GM12865 (cell line): Measurements from ENCODE around the gene VWA8.
"Not testable (repeated sequence)": the region's sequence is repeated elsewhere in the genome, so short reads cannot be mapped to it uniquely, and the experiment has no call there.

Source experiments
- DNase-seq: peaks from one replicate; pipeline ENCODE4 v3.0.0; 2010; ENCODE audit warnings: low read depth
- H3K4me3 ChIP-seq: 2 replicates; pipeline ENCODE4 v1.5.1; 2011; ENCODE audit warnings: mild to moderate bottlenecking, low read depth, low read length, control low read depth
- TF ChIP-seq, protein P1 (sequence below): IDR thresholded peaks from 2 replicates; pipeline ENCODE4 v1.5.1; 2011; ENCODE audit warnings: low read length, control low read depth, low read depth, inconsistent platforms; ENCODE audit not compliant: insufficient read depth; ENCODE audit errors: missing control alignments

Gene VWA8

GRCh38 chr13:41641429-41641828, 319.5 kb downstream of the VWA8 start:
- TF ChIP-seq, protein P1, sequence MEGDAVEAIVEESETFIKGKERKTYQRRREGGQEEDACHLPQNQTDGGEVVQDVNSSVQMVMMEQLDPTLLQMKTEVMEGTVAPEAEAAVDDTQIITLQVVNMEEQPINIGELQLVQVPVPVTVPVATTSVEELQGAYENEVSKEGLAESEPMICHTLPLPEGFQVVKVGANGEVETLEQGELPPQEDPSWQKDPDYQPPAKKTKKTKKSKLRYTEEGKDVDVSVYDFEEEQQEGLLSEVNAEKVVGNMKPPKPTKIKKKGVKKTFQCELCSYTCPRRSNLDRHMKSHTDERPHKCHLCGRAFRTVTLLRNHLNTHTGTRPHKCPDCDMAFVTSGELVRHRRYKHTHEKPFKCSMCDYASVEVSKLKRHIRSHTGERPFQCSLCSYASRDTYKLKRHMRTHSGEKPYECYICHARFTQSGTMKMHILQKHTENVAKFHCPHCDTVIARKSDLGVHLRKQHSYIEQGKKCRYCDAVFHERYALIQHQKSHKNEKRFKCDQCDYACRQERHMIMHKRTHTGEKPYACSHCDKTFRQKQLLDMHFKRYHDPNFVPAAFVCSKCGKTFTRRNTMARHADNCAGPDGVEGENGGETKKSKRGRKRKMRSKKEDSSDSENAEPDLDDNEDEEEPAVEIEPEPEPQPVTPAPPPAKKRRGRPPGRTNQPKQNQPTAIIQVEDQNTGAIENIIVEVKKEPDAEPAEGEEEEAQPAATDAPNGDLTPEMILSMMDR, result no peak
- no peak for DNase-seq
- H3K4me3 ChIP-seq, result no peak overlapping the region

- TF ChIP-seq, protein P1, result no peak
- H3K4me3 ChIP-seq, result no peak overlapping the region
- no peak for DNase-seq
Measured at GRCh38 chr13:41639955-41640780, 320.7 kb downstream of the VWA8 start.

DNA sequence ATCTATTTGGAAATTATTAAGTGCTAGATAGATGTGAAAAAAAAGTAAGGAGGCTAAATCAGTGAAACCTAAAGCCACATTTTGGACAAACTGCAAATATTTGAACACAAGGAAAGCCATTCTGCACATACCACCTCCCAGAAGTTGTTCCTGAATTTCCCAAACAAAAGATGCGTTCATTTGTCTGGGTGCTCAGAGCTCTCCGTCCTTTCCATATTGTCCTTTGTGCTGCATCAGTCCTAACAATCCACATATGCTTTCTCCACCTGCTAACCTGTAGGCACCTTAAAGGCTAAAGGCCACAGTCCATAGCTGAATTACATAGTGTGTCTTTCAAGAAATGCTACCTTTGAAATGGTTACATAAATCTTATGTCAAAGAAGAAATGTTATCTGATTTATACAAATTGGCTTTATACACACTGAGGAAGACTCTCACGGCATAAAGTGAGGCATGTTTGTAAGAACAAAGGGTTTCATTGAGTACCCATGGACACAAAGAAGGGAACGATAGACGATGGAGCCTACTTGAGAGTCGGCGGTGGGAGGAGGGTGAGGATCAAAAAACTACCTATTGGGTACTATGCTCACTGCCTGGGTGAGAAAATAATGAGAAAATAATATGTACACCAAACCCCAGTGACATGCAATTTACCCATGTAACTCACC, 321.5 kb downstream of the VWA8 start:
- no peak for DNase-seq
- TF ChIP-seq, protein P1, result no peak
- no peak overlapping the region for H3K4me3 ChIP-seq

DNA sequence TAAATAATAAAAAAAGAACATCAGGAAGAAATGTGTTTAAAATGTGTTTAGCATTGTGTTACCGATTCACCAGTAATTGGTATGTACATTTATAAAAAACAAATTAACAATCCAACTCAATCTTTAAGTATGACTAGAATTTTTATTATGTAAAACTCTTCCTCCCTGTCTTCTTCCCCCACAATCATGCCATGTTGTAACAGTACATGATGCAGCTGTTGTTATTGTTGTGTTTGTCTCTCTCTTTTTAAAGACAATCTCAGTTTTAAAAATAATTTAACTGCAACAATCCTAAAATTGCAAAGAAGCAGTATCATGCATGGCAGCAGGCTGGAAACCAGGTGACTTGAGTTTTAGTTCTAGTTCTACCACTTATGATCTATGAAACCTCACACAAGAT, 323.3 kb downstream of the VWA8 start:
- no peak for DNase-seq
- TF ChIP-seq, protein P1, result no peak
- no peak overlapping the region for H3K4me3 ChIP-seq

- not testable (repeated sequence) for H3K4me3 ChIP-seq, DNase-seq
Measured at GRCh38 chr13:41637032-41637431, 323.9 kb downstream of the VWA8 start.

DNA sequence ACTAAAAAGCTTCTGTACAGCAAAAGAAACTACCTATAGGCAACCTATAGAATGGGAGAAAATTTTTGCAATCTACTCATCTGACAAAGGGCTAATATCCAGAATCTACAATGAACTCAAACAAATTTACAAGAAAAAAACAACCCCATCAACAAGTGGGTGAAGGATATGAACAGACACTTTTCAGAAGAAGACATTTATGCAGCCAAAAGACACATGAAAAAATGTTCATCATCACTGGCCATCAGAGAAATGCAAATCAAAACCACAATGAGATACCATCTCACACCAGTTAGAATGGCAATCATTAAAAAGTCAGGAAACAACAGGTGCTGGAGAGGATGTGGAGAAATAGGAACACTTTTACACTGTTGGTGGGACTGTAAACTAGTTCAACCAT, 324.3 kb downstream of the VWA8 start:
- not testable (repeated sequence) for DNase-seq, H3K4me3 ChIP-seq

GRCh38 chr13:41634407-41634806, 326.5 kb downstream of the VWA8 start:
- H3K4me3 ChIP-seq, result no peak overlapping the region
- TF ChIP-seq, protein P1, result no peak
- DNase-seq, result no peak

DNA sequence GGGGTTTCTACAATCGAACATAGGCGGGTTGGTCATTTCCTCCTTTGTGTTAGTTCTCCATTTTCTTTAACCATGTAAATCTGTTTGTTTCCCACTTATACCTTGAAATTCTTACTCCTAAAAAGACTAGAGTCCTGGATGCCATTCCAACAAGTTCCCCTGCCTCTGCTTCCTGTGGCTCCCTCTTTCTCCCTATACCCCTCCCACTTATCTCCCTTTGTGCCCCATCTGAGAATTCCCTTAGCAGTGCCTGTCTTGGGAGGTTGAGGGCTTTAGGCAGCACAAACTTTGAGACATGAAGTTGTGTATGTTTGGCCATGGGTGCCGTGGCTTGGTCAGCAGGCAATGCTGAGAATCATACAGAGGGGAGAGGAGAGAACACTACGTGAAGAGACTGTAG, 327.1 kb downstream of the VWA8 start:
- TF ChIP-seq, protein P1, result no peak
- no peak overlapping the region for H3K4me3 ChIP-seq
- no peak for DNase-seq
